Measurements from ENCODE around the gene RS1. TPM values are rescaled to one million over a fixed set of nuclear protein-coding genes. Genes with fewer than 3 reads are reported as not detected.

RS1 gene
- total and polyA plus RNA-seq, 10 of the 15 experiments (the other 5 are each of a cell fraction or from before 2014, with no cell fraction given), result 0.04 to 0.26 TPM; not detected in 8

- SMC1A ChIA-PET (ENCODE audit: uncharacterized antibody, unreplicated experiment), result interaction anchor here (1.7 kb wide), 1 partner anchor 173 kb away, joined by 8 read pairs; no protein-coding TSS in a partner anchor
- Histone ChIP-seq H3K27ac (ENCODE audit: control insufficient read depth, insufficient read depth) (no peak overlapping the region), H3K9me3 (replicated peaks; ENCODE audit: control insufficient read depth, insufficient read depth, low read length) (no peaks in the 10 kb centered on the region; the same call in 2 of the 3 replicates), H3K79me2 (ENCODE audit: control insufficient read depth, insufficient read depth, low read length) (no peaks in the 10 kb centered on the region), H4K20me1 (ENCODE audit: control insufficient read depth, insufficient read depth) (no peaks in the 10 kb centered on the region), H3K4me1 (ENCODE audit: control insufficient read depth, insufficient read depth, low read length) (no peaks in the 10 kb centered on the region; the same call in 1 of the 2 replicates), H3K27me3 (replicated peaks in 1 of 2; ENCODE audit: control insufficient read depth in 2 of 2, insufficient read depth in 2 of 2, low read length in 1 of 2) (no peaks in the 10 kb centered on the region), H3K36me3 (ENCODE audit: control insufficient read depth in 2 of 2, insufficient read depth in 2 of 2, low read length in 1 of 2) (no peaks in the 10 kb centered on the region), H3K4me2 (ENCODE audit: control insufficient read depth, insufficient read depth) (0 out of 2 replicates have a peak overlapping the region, but pooled peaks have one; percentile 0), H3K9ac (ENCODE audit: control insufficient read depth, insufficient read depth, low read length) (no peak overlapping the region), H3K4me3 (no peak overlapping the region), H2AFZ (ENCODE audit: control insufficient read depth, low read depth, low read length) (peak overlapping the region; percentile 17)
- FAIRE-seq (no peak), DNase-seq (ENCODE audit: low read depth, low spot score) (peak; percentile 26), ATAC-seq (peak; percentile 61)
- CTCF ChIA-PET, result no interaction called here
- 31% methylated on average over 9 of the region's 9 CpGs for WGBS (ENCODE audit: insufficient coverage, insufficient replicate concordance, low lambda C conversion rate, missing lambda C conversion rate)
- RAD21 ChIA-PET (ENCODE audit: unreplicated experiment), result interaction anchor here (0.6 to 2.5 kb wide), 3 partner anchors 13 to 173 kb away, joined by 3 to 20 read pairs (median 5); partner anchors contain the start of gene PPEF1
- BruUV-seq (replicated peaks), result no TSS peak
- intact Hi-C loops (cut with micrococcal nuclease; ENCODE audit: unreplicated experiment) (loop anchor here (1.0 kb wide), 1 partner anchor 173 kb away; no protein-coding TSS in a partner anchor), in situ Hi-C loops (cut with MboI) (no loop called here)
- POLR2A ChIA-PET, result interaction anchor here (1.1 kb wide), 1 partner anchor 174 kb away, joined by 3 read pairs; no protein-coding TSS in a partner anchor
- TF ChIP-seq ELK1 (IDR thresholded peaks at IDR 0.05; ENCODE audit: low read depth, low read length) (no peak), CHD4 (IDR thresholded peaks at IDR 0.05) (no peak), CBX3 (IDR thresholded peaks at IDR 0.05; ENCODE audit: borderline replicate concordance, low read depth) (no peak), BRCA1 (IDR thresholded peaks at IDR 0.05; ENCODE audit: low read depth, low read length) (no peak), PBX3 (IDR thresholded peaks at IDR 0.05; ENCODE audit: insufficient replicate concordance, low read depth, low read length) (no peak), ATF3 (IDR thresholded peaks at IDR 0.05; ENCODE audit: borderline replicate concordance, extremely low read depth, low read depth, low read length) (no peak), TCF7 (IDR thresholded peaks at IDR 0.05; ENCODE audit: borderline replicate concordance) (no peak), CREM (IDR thresholded peaks at IDR 0.05; ENCODE audit: low read depth) (no peak; the same call in 1 of the 2 replicates), PKNOX1 (IDR thresholded peaks at IDR 0.05) (no peak), ZNF592 (IDR thresholded peaks at IDR 0.05) (peak; percentile 73; the same call in 1 of the 2 replicates), RFX5 (IDR thresholded peaks at IDR 0.05; ENCODE audit: low read depth, low read length) (no peak), IRF5 (IDR thresholded peaks at IDR 0.05; ENCODE audit: borderline replicate concordance) (no peak), MAX (IDR thresholded peaks at IDR 0.05; ENCODE audit: low read depth, low read length) (no peak), SP1 (IDR thresholded peaks at IDR 0.05; ENCODE audit: low read depth, low read length) (no peak)
These were observed 11.1 kb upstream of the RS1 start for GRCh38 chrX:18682979-18683387.

Measured in GM12878 (cell line).